RWPE1 (cell line): Measurements from ENCODE around the gene B3GALT5.

ENCODE experiments used
- CTCF ChIA-PET: fragments of 350-600 bp; sonication (Branson Sonifier 250); formaldehyde crosslinking; extraction: SDS; loops from one replicate; lab custom pipeline; 2021; lab: Yijun Ruan, JAX
- POLR2A ChIA-PET: fragments of 400-600 bp; formaldehyde crosslinking; extraction: SDS; loops from one replicate; lab custom pipeline; 2020; ENCODE audit warnings: antibody characterized with exemption; ENCODE audit not compliant: low non-redundant PET; lab: Yijun Ruan, JAX
- DNase-seq: peaks from one replicate; pipeline ENCODE4 v3.0.0; 2012; ENCODE audit warnings: low spot score
- H3K27ac ChIP-seq: fragments of 450-650 bp; 2 replicates; pipeline ENCODE4 v1.5.1; 2017
- CTCF ChIP-seq: fragments of 450-650 bp; conservative IDR thresholded peaks from 2 replicates; pipeline ENCODE4 v1.5.1; 2017; ENCODE audit warnings: low read depth, mild to moderate bottlenecking

B3GALT5 gene

GRCh38 chr21:39656209-39656608, 43.5 kb downstream of the B3GALT5 start:
- ChIA-PET CTCF (no interaction called here), POLR2A (no interaction called here)
- no peak for DNase-seq
- no peak overlapping the region for H3K27ac ChIP-seq
- no peak for TF ChIP-seq CTCF

GRCh38 chr21:39657091-39657689, 44.5 kb downstream of the B3GALT5 start:
- no peak for TF ChIP-seq CTCF
- POLR2A ChIA-PET: no interaction called here

GRCh38 chr21:39658066-39658465, 45.3 kb downstream of the B3GALT5 start:
- POLR2A ChIA-PET: no interaction called here
- CTCF ChIA-PET: interaction anchor here (0.8 kb wide), 1 partner anchor 11 kb away, joined by 6 read pairs; no protein-coding TSS in a partner anchor
- no peak for TF ChIP-seq CTCF
- H3K27ac ChIP-seq: no peak overlapping the region
- DNase-seq: no peak

More at GRCh38 chr21:39657091-39657689, 44.5 kb downstream of the B3GALT5 start:
- no peak for DNase-seq
- no peak overlapping the region for H3K27ac ChIP-seq
- CTCF ChIA-PET: interaction anchor here (0.5 to 0.8 kb wide), 2 partner anchors 12 to 464 kb away, joined by 6 read pairs; no protein-coding TSS in a partner anchor

GRCh38 chr21:39659070-39659815, 46.5 kb downstream of the B3GALT5 start:
- POLR2A ChIA-PET: no interaction called here
- DNase-seq: no peak
- H3K27ac ChIP-seq: no peak overlapping the region
- TF ChIP-seq CTCF: no peak
- CTCF ChIA-PET: interaction anchor here (0.7 kb wide), 1 partner anchor 768 kb away, joined by 3 read pairs; no protein-coding TSS in a partner anchor

- DNase-seq: peak; percentile 23
- no peak for TF ChIP-seq CTCF
- no peak overlapping the region for H3K27ac ChIP-seq
- ChIA-PET CTCF (no interaction called here), POLR2A (interaction anchor here (0.6 kb wide), 1 partner anchor 17 kb away, joined by 5 read pairs; no protein-coding TSS in a partner anchor)
Measured at GRCh38 chr21:39660191-39660980, 47.6 kb downstream of the B3GALT5 start.

- no peak overlapping the region for H3K27ac ChIP-seq
- TF ChIP-seq CTCF: no peak
- ChIA-PET POLR2A (no interaction called here), CTCF (no interaction called here)
- no peak for DNase-seq
Measured at GRCh38 chr21:39661121-39661520, 48.4 kb downstream of the B3GALT5 start.
